ENCODE data around the gene TMEM134.

TMEM134 gene

GRCh38 chr11:67419325-67420049, 49.6 kb downstream of the TMEM134 start:
- no peak for FAIRE-seq

GRCh38 chr11:67418476-67419281, 50.4 kb downstream of the TMEM134 start:
- FAIRE-seq, result no peak

GRCh38 chr11:67417425-67417824, 51.6 kb downstream of the TMEM134 start:
- FAIRE-seq, result no peak

- no peak for FAIRE-seq
These were observed 52.4 kb downstream of the TMEM134 start for GRCh38 chr11:67416416-67417335.

GRCh38 chr11:67415501-67416304, 53.3 kb downstream of the TMEM134 start, which contains the start of gene CARNS1:
Gene CARNS1 (plus strand): TSS chr11:67415678. CDS start chr11:67416200, 522 bp downstream.
- no peak for FAIRE-seq

GRCh38 chr11:67413266-67413849, 55.7 kb downstream of the TMEM134 start:
- no peak for FAIRE-seq

GRCh38 chr11:67412495-67413179, 56.4 kb downstream of the TMEM134 start:
- no peak for FAIRE-seq

- no peak for FAIRE-seq
These were observed 57.3 kb downstream of the TMEM134 start for GRCh38 chr11:67411785-67412152.
